GM06990 (cell line): Measurements from ENCODE around the gene SIK1.
"Not testable (repeated sequence)": the region's sequence is repeated elsewhere in the genome, so short reads cannot be mapped to it uniquely, and the experiment has no call there.

Experiments used
- DNase-seq: peaks from one replicate; pipeline ENCODE4 v3.0.0-alpha.2; 2011; ENCODE audit not compliant: insufficient read length; ENCODE audit errors: extremely low read depth
- H3K27me3 ChIP-seq: replicated peaks from 2 replicates; pipeline ENCODE4 v1.6.0; 2011; ENCODE audit warnings: low read length; ENCODE audit not compliant: control insufficient read depth, insufficient read depth
- H3K36me3 ChIP-seq: 2 replicates; pipeline ENCODE4 v1.5.1; 2011; ENCODE audit warnings: low read length; ENCODE audit not compliant: control insufficient read depth, insufficient read depth
- H3K4me3 ChIP-seq: replicated peaks from 2 replicates; pipeline ENCODE4 v1.5.1; 2011; ENCODE audit warnings: low read depth, mild to moderate bottlenecking, control low read depth, low read length

The SIK1 gene

GRCh38 chr21:43426004-43426403 lies 927 bp downstream of the SIK1 start:
- not testable (repeated sequence) for DNase-seq, H3K27me3 ChIP-seq, H3K4me3 ChIP-seq, H3K36me3 ChIP-seq

GRCh38 chr21:43419475-43419874 lies 7.5 kb downstream of the SIK1 start:
- not testable (repeated sequence) for H3K4me3 ChIP-seq, DNase-seq, H3K27me3 ChIP-seq, H3K36me3 ChIP-seq

GRCh38 chr21:43414576-43414975 lies 12.4 kb downstream of the SIK1 start:
- H3K36me3 ChIP-seq, H3K4me3 ChIP-seq, H3K27me3 ChIP-seq, DNase-seq: not testable (repeated sequence)

- not testable (repeated sequence) for DNase-seq, H3K27me3 ChIP-seq, H3K36me3 ChIP-seq, H3K4me3 ChIP-seq
Observed at GRCh38 chr21:43412020-43412788, 14.7 kb downstream of the SIK1 start.

- not testable (repeated sequence) for H3K36me3 ChIP-seq, H3K27me3 ChIP-seq, DNase-seq, H3K4me3 ChIP-seq
Observed at GRCh38 chr21:43410456-43411068, 16.4 kb downstream of the SIK1 start.

GRCh38 chr21:43407139-43407538 lies 19.8 kb downstream of the SIK1 start:
- DNase-seq, H3K4me3 ChIP-seq: not testable (repeated sequence)

GRCh38 chr21:43404450-43404849 lies 22.5 kb downstream of the SIK1 start:
- DNase-seq, H3K36me3 ChIP-seq, H3K27me3 ChIP-seq, H3K4me3 ChIP-seq: not testable (repeated sequence)

More at GRCh38 chr21:43407139-43407538, 19.8 kb downstream of the SIK1 start:
- not testable (repeated sequence) for H3K27me3 ChIP-seq, H3K36me3 ChIP-seq

- DNase-seq, H3K4me3 ChIP-seq, H3K27me3 ChIP-seq: not testable (repeated sequence)
Observed at GRCh38 chr21:43403651-43404430, 23.1 kb downstream of the SIK1 start.

GRCh38 chr21:43401125-43401524 lies 25.8 kb downstream of the SIK1 start:
- not testable (repeated sequence) for H3K36me3 ChIP-seq, DNase-seq, H3K4me3 ChIP-seq, H3K27me3 ChIP-seq

More at GRCh38 chr21:43403651-43404430, 23.1 kb downstream of the SIK1 start:
- H3K36me3 ChIP-seq, result not testable (repeated sequence)

GRCh38 chr21:43399595-43400015 lies 27.3 kb downstream of the SIK1 start:
- not testable (repeated sequence) for H3K27me3 ChIP-seq, DNase-seq, H3K36me3 ChIP-seq, H3K4me3 ChIP-seq

GRCh38 chr21:43399136-43399535 lies 27.8 kb downstream of the SIK1 start:
- not testable (repeated sequence) for DNase-seq, H3K27me3 ChIP-seq, H3K36me3 ChIP-seq, H3K4me3 ChIP-seq

- not testable (repeated sequence) for H3K27me3 ChIP-seq
Observed at GRCh38 chr21:43398533-43398932, 28.4 kb downstream of the SIK1 start.

GRCh38 chr21:43398000-43398399 lies 28.9 kb downstream of the SIK1 start:
- H3K4me3 ChIP-seq, H3K36me3 ChIP-seq, H3K27me3 ChIP-seq, DNase-seq: not testable (repeated sequence)

More at GRCh38 chr21:43398533-43398932, 28.4 kb downstream of the SIK1 start:
- H3K4me3 ChIP-seq, H3K36me3 ChIP-seq, DNase-seq: not testable (repeated sequence)

GRCh38 chr21:43397439-43397808 lies 29.5 kb downstream of the SIK1 start:
- DNase-seq, H3K36me3 ChIP-seq, H3K4me3 ChIP-seq, H3K27me3 ChIP-seq: not testable (repeated sequence)
